IMR-90 (cell line): ENCODE data around the gene FSIP1. TPM values are rescaled to one million over a fixed set of nuclear protein-coding genes. Genes with fewer than 3 reads are reported as not detected.

Source experiments
- ATAC-seq: fragments of 200-7000 bp; cut with Tn5 transposase; 2 replicates; pipeline ENCODE4 v1.9.1; 2020; ENCODE audit warnings: low read depth, mild to moderate bottlenecking, moderate library complexity
- BruUV-seq: library from RNA; stranded (reverse); fragments of 400-500 nt; replicated peaks from 2 replicates; lab custom pipeline; 2021; lab: Mats Ljungman, UMichigan
- CTCF ChIA-PET: fragments of 300-600 bp; formaldehyde crosslinking; extraction: SDS; loops from one replicate; lab custom pipeline; 2021; ENCODE audit warnings: antibody characterized with exemption; lab: Yijun Ruan, JAX
- POLR2A ChIA-PET: fragments of 300-600 bp; sonication (Branson Sonifier 250); formaldehyde crosslinking; loops from one replicate; lab custom pipeline; 2022; ENCODE audit warnings: antibody characterized with exemption; ENCODE audit not compliant: unreplicated experiment; lab: Charles Lee
- DNase-seq: peaks from one replicate; pipeline ENCODE4 v3.0.0; 2013
- H2AFZ ChIP-seq: replicated peaks from 2 replicates; pipeline ENCODE3; 2013; ENCODE audit warnings: low read length, mild to moderate bottlenecking; ENCODE audit not compliant: poor library complexity
- H2AK5ac ChIP-seq: 2 replicates; pipeline ENCODE4 v1.6.1; 2013; ENCODE audit warnings: low read depth, low read length, inconsistent platforms
- H2AK9ac ChIP-seq: replicated peaks from 2 replicates; pipeline ENCODE3; 2013; ENCODE audit warnings: mild to moderate bottlenecking, low read depth, low read length, moderate library complexity; ENCODE audit not compliant: poor library complexity
- H2BK120ac ChIP-seq: 2 replicates; pipeline ENCODE4 v1.6.1; 2013; ENCODE audit warnings: low read depth, low read length, inconsistent platforms
- H2BK15ac ChIP-seq: 3 replicates; pipeline ENCODE4 v1.6.1; 2013; ENCODE audit warnings: low read depth, low read length, inconsistent platforms
- H2BK20ac ChIP-seq: 2 replicates; pipeline ENCODE4 v1.6.1; 2013; ENCODE audit warnings: low read depth, mild to moderate bottlenecking, inconsistent platforms, low read length, moderate library complexity
- H2BK5ac ChIP-seq: 2 replicates; pipeline ENCODE4 v1.6.1; 2013; ENCODE audit warnings: mild to moderate bottlenecking, low read depth, low read length, inconsistent platforms; ENCODE audit not compliant: poor library complexity, severe bottlenecking
- H3K14ac ChIP-seq: replicated peaks from 2 replicates; pipeline ENCODE4 v1.6.1; 2013; ENCODE audit warnings: low read depth, low read length, inconsistent platforms
- H3K18ac ChIP-seq: 2 replicates; pipeline ENCODE4 v1.6.1; 2013; ENCODE audit warnings: low read depth, low read length, control low read depth
- H3K23ac ChIP-seq: 2 replicates; pipeline ENCODE4 v1.6.1; 2013; ENCODE audit warnings: low read depth, low read length, inconsistent platforms
- H3K27ac ChIP-seq: 2 replicates; pipeline ENCODE4 v1.5.1; 2013; ENCODE audit warnings: mild to moderate bottlenecking, control low read depth, low read length; ENCODE audit not compliant: insufficient read depth
- H3K27me3 ChIP-seq: 2 replicates; pipeline ENCODE4 v1.6.1; 2013; ENCODE audit warnings: low read length; ENCODE audit not compliant: control insufficient read depth, insufficient read depth
- H3K36me3 ChIP-seq: 2 replicates; pipeline ENCODE4 v1.6.1; 2013; ENCODE audit warnings: low read length, mixed read lengths; ENCODE audit not compliant: control insufficient read depth, insufficient read depth
- H3K4ac ChIP-seq: 2 replicates; pipeline ENCODE4 v1.6.1; 2013; ENCODE audit warnings: low read depth, low read length, inconsistent platforms
- H3K4me1 ChIP-seq: 2 replicates; pipeline ENCODE4 v1.6.1; 2013; ENCODE audit warnings: low read length, mixed read lengths; ENCODE audit not compliant: control insufficient read depth, insufficient read depth
- H3K4me2 ChIP-seq: 2 replicates; pipeline ENCODE4 v1.6.1; 2013; ENCODE audit warnings: low read depth, mild to moderate bottlenecking, control low read depth, low read length, moderate library complexity
- H3K4me3 ChIP-seq: 2 replicates; pipeline ENCODE4 v1.5.1; 2013; ENCODE audit warnings: low read depth, mild to moderate bottlenecking, control low read depth, low read length, moderate library complexity; ENCODE audit not compliant: insufficient read depth
- H3K56ac ChIP-seq: 2 replicates; pipeline ENCODE4 v1.6.1; 2013; ENCODE audit warnings: low read length, inconsistent platforms; ENCODE audit not compliant: insufficient read depth; ENCODE audit errors: extremely low read depth
- H3K79me1 ChIP-seq, 2 experiments: 2 replicates each; pipeline ENCODE4 v1.6.1; 2013; ENCODE audit warnings: low read length in 2 of 2, inconsistent platforms in 1 of 2, low read depth in 1 of 2
- H3K9ac ChIP-seq: 2 replicates; pipeline ENCODE4 v1.6.1; 2013; ENCODE audit warnings: low read depth, low read length, control low read depth
- H3K9me1 ChIP-seq: 2 replicates; pipeline ENCODE4 v1.6.1; 2013; ENCODE audit warnings: low read length, inconsistent platforms; ENCODE audit not compliant: insufficient read depth
- H3K9me3 ChIP-seq: 2 replicates; pipeline ENCODE4 v1.6.1; 2013; ENCODE audit warnings: low read length; ENCODE audit not compliant: control insufficient read depth, insufficient read depth
- H4K20me1 ChIP-seq: 2 replicates; pipeline ENCODE4 v1.6.1; 2013; ENCODE audit warnings: low read length, inconsistent platforms; ENCODE audit not compliant: insufficient read depth
- H4K5ac ChIP-seq: 2 replicates; pipeline ENCODE4 v1.6.1; 2013; ENCODE audit warnings: mild to moderate bottlenecking, low read depth, low read length, control low read depth
- H4K8ac ChIP-seq, 2 experiments: 2 replicates each; pipeline ENCODE4 v1.6.1; 2013; ENCODE audit warnings: low read depth in 2 of 2, low read length in 2 of 2, control low read depth in 1 of 2, inconsistent platforms in 1 of 2
- H4K91ac ChIP-seq: 2 replicates; pipeline ENCODE4 v1.6.1; 2013; ENCODE audit warnings: low read depth, low read length, inconsistent platforms; ENCODE audit not compliant: insufficient read depth
- BHLHE40 ChIP-seq: fragments of 150-350 bp; IDR thresholded peaks from 2 replicates; pipeline ENCODE4 v1.6.1; 2016; ENCODE audit warnings: mild to moderate bottlenecking, low read depth, low read length
- CEBPB ChIP-seq: IDR thresholded peaks from 2 replicates; pipeline ENCODE4 v1.6.1; 2012; ENCODE audit warnings: low read depth, low read length, improper control_type of control experiment
- CHD1 ChIP-seq: IDR thresholded peaks from 2 replicates; pipeline ENCODE4 v1.6.1; 2012; ENCODE audit warnings: low read depth, low read length, improper control_type of control experiment
- CTCF ChIP-seq: conservative IDR thresholded peaks from 2 replicates; pipeline ENCODE4 v1.5.1; 2012; ENCODE audit warnings: mild to moderate bottlenecking, low read depth, low read length, improper control_type of control experiment
- ELK1 ChIP-seq: fragments of 150-350 bp; IDR thresholded peaks from 2 replicates; pipeline ENCODE4 v1.6.1; 2016; ENCODE audit warnings: low read depth, mild to moderate bottlenecking, low read length, moderate library complexity, borderline replicate concordance
- FOS ChIP-seq: fragments of 150-350 bp; IDR thresholded peaks from 2 replicates; pipeline ENCODE4 v1.6.1; 2016; ENCODE audit warnings: low read depth, low read length
- MAFK ChIP-seq: IDR thresholded peaks from 2 replicates; pipeline ENCODE4 v1.6.1; 2012; ENCODE audit warnings: low read depth, low read length, improper control_type of control experiment
- MAZ ChIP-seq: IDR thresholded peaks from 2 replicates; pipeline ENCODE4 v1.6.1; 2012; ENCODE audit warnings: low read depth, mild to moderate bottlenecking, low read length, improper control_type of control experiment, moderate library complexity, borderline replicate concordance
- MXI1 ChIP-seq: IDR thresholded peaks from 2 replicates; pipeline ENCODE4 v1.6.1; 2012; ENCODE audit warnings: low read depth, mild to moderate bottlenecking, low read length, moderate library complexity, borderline replicate concordance
- NFE2L2 ChIP-seq: fragments of 150-350 bp; IDR thresholded peaks from 2 replicates; pipeline ENCODE4 v1.6.1; 2016; ENCODE audit warnings: low read depth, mild to moderate bottlenecking, low read length
- POLR2A ChIP-seq: IDR thresholded peaks from 2 replicates; pipeline ENCODE4 v1.6.1; 2012; ENCODE audit warnings: mild to moderate bottlenecking, low read depth, low read length
- RCOR1 ChIP-seq: IDR thresholded peaks from 2 replicates; pipeline ENCODE4 v1.6.1; 2012; ENCODE audit warnings: mild to moderate bottlenecking, low read length, improper control_type of control experiment; ENCODE audit not compliant: insufficient replicate concordance
- RFX5 ChIP-seq: IDR thresholded peaks from 2 replicates; pipeline ENCODE4 v1.8.0; 2012; ENCODE audit warnings: low read depth, mild to moderate bottlenecking, low read length, moderate library complexity
- SMC3 ChIP-seq: fragments of 150-350 bp; IDR thresholded peaks from 2 replicates; pipeline ENCODE4 v1.6.1; 2016; ENCODE audit warnings: low read depth, mild to moderate bottlenecking, antibody characterized with exemption, low read length, moderate library complexity
- USF2 ChIP-seq: fragments of 150-350 bp; IDR thresholded peaks from 2 replicates; pipeline ENCODE4 v1.6.1; 2017; ENCODE audit warnings: mild to moderate bottlenecking, antibody characterized with exemption, low read length, low read depth
- WGBS, 2 experiments: methylation state at CpG; one replicate each; pipeline versions ENCODE4 v1.1.5 to v1.1.7; 2013; ENCODE audit warnings: missing lambda C conversion rate in 2 of 2; ENCODE audit not compliant: insufficient read length in 1 of 2; ENCODE audit errors: extremely low coverage in 2 of 2; 5-methylcytosine and 5-hydroxymethylcytosine counted together
- dilution Hi-C: fragments of 300-500 bp; cut with HindIII; formaldehyde crosslinking; loops from one replicate; pipeline ENCODE4 v1.14.3; 2018; ENCODE audit warnings: low sequenced_read_pairs; ENCODE audit not compliant: unreplicated experiment
- in situ Hi-C: fragments of 300-500 bp; cut with MboI; formaldehyde crosslinking; loops from 3 replicates; pipeline ENCODE4 v1.14.3; 2019; ENCODE audit warnings: low sequenced_read_pairs, inconsistent platforms, mixed read lengths
- intact Hi-C: fragments of 100-400 bp; cut with micrococcal nuclease; formaldehyde crosslinking; loops from 2 replicates; pipeline ENCODE4 v1.10.0; 2022
- polyA plus RNA-seq, 3 experiments: library from polyadenylated mRNA; depleted of rRNA; stranded (reverse); fragments of >200 nt; gene quantifications; 2 replicates each; pipeline ENCODE4 v1.2.3, GENCODE V29; 2012; ENCODE audit warnings: low replicate concordance in 1 of 3
- total RNA-seq: library from RNA; depleted of rRNA; stranded (reverse); fragments of >200 nt; gene quantifications from 2 replicates; pipeline ENCODE4 v1.2.3, GENCODE V29; 2012

Gene FSIP1
- total and polyA plus RNA-seq, 2 of the 4 experiments (the other 2 are of a cell fraction), result 0.10 to 0.18 TPM

- Histone ChIP-seq H2BK15ac (no peak overlapping the region), H3K4me1 (peaks cover 4% of the 10 kb centered on the region; the same call in 1 of the 2 replicates), H3K4me3 (no peak overlapping the region), H3K27me3 (no peaks in the 10 kb centered on the region), H3K14ac (no peak overlapping the region), H2AFZ (no peak overlapping the region), H4K20me1 (no peaks in the 10 kb centered on the region), H2BK20ac (no peak overlapping the region), H3K9ac (no peak overlapping the region), H4K5ac (no peak overlapping the region), H3K27ac (no peak overlapping the region), H2BK5ac (no peak overlapping the region), H2AK9ac (no peak overlapping the region), H3K36me3 (no peaks in the 10 kb centered on the region), H3K9me1 (no peaks in the 10 kb centered on the region), H3K4me2 (no peak overlapping the region), H2AK5ac (no peak overlapping the region), H4K91ac (no peak overlapping the region), H3K4ac (no peak overlapping the region), H3K79me1 (no peaks in the 10 kb centered on the region), H3K23ac (no peak overlapping the region), H2BK120ac (no peak overlapping the region; the same call in 1 of the 2 replicates), H3K56ac (no peak overlapping the region), H3K9me3 (no peaks in the 10 kb centered on the region), H4K8ac (no peak overlapping the region), H3K18ac (no peak overlapping the region)
- intact Hi-C loops, result no loop called here
- ATAC-seq (no peak), DNase-seq (no peak)
- WGBS, 2 experiments, result no CpG with 5 or more reads among the region's 3 CpGs
- dilution Hi-C loops, result no loop called here
- TF ChIP-seq MXI1 (no peak), FOS (no peak), CTCF (no peak), CEBPB (no peak), MAFK (no peak), BHLHE40 (no peak), MAZ (no peak), USF2 (no peak), NFE2L2 (no peak), RCOR1 (no peak), ELK1 (no peak), CHD1 (no peak), SMC3 (no peak), RFX5 (no peak), POLR2A (no peak)
- ChIA-PET POLR2A (interaction anchor here (0.8 kb wide), 1 partner anchor 24 kb away, joined by 5 read pairs; no protein-coding TSS in a partner anchor), CTCF (interaction anchor here (0.8 kb wide), 1 partner anchor 10 kb away, joined by 3 read pairs; no protein-coding TSS in a partner anchor)
- BruUV-seq, result no TSS peak
- in situ Hi-C loops, result no loop called here
Measured at GRCh38 chr15:39658740-39659139, 123.9 kb downstream of the FSIP1 start.
